NCI-H82 treated with DMSO at 0.1 percent for 48 hours (cell line): ENCODE results near the gene DUSP18.
A peak's percentile ranks its signal among the peaks of the same experiment; 100 is the strongest.
"Not testable (repeated sequence)": the region's sequence is repeated elsewhere in the genome, so short reads cannot be mapped to it uniquely, and the experiment has no call there.

Experiments used
- DNase-seq: peaks from one replicate; lab custom pipeline; 2025; ENCODE audit not compliant: unreplicated experiment; lab: John Stamatoyannopoulos, UW

The DUSP18 gene

DNA sequence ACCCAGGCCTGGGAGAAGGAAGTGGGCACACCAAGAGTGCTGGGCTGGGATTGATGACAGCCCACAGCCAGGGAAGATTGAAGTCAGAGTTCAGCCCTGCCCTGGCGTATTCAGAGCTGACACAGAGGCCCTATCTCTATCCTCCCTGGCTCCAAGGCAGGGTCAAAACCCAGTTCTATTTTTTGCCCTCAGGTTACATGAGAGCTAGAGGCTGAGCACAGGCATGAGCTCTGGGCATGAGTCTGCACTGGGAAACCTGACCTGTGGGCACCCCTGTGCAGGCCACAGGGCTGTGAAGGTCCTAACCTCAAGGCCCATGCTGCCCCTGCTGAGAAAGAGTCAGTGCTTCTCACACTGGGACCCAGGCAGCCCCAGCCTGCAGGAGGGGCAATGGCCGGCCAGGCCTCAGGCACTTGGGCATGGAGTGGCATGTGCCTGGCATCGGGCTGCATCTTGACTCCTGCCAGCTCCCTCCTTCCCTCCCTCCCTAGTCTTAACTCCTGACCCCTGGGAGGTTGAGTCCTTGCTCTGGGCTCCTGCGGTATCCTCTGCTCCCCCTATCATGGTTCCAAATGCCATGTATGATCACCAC, 26.7 kb downstream of the DUSP18 start:
- DNase-seq = no peak

- DNase-seq = no peak
Observed at GRCh38 chr22:30640361-30640760, 27.3 kb downstream of the DUSP18 start.

DNA sequence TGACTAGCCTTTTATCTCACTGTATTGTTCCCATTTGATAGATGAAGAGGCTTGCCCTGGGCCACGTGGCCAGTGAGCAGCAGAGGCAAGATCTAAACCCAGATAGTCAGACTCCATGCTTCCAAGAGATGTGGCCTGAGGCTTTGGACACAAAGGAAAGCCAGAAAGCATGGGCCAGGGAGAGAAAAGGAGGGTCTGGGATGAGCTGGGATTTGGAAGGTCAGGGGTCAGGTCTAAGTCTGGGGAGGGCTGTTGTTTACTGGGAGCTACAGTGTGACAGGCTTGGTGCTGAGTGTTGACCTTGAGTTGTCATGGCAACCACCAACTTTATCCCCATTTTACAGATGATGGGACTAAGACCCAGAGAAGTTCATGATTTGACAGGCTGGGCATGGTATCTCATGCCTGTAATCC, 30.0 kb downstream of the DUSP18 start:
- no peak for DNase-seq

DNA sequence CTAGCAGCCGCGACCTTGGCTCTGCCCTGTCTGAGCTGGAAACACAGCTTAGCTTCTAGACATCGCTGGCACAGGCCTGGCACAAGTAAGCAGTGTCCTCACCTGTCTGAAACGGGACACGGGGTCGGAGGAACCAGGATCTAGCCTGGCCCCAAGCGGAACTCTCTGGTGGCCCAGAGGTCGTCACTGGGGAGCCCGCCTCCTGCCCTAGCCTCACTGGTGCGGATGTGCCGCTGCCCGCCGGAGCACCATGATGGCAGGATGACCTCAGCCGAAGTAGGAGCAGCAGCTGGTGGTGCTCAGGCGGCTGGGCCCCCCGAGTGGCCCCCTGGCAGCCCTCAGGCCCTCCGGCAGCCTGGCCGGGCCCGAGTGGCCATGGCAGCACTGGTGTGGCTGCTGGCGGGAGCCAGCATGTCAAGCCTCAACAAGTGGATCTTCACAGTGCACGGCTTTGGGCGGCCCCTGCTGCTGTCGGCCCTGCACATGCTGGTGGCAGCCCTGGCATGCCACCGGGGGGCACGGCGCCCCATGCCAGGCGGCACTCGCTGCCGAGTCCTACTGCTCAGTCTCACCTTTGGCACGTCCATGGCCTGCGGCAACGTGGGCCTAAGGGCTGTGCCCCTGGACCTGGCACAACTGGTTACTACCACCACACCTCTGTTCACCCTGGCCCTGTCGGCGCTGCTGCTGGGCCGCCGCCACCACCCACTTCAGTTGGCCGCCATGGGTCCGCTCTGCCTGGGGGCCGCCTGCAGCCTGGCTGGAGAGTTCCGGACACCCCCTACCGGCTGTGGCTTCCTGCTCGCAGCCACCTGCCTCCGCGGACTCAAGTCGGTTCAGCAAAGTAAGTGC, 31.2 kb downstream of the DUSP18 start:
- DNase-seq = no peak

GRCh38 chr22:30635273-30636225, 32.1 kb downstream of the DUSP18 start, which contains the start of gene SLC35E4:
TSS of gene SLC35E4 (plus strand) at chr22:30635781. CDS start at chr22:30636451, 670 bp downstream.
- peak; percentile 61 for DNase-seq

DNA sequence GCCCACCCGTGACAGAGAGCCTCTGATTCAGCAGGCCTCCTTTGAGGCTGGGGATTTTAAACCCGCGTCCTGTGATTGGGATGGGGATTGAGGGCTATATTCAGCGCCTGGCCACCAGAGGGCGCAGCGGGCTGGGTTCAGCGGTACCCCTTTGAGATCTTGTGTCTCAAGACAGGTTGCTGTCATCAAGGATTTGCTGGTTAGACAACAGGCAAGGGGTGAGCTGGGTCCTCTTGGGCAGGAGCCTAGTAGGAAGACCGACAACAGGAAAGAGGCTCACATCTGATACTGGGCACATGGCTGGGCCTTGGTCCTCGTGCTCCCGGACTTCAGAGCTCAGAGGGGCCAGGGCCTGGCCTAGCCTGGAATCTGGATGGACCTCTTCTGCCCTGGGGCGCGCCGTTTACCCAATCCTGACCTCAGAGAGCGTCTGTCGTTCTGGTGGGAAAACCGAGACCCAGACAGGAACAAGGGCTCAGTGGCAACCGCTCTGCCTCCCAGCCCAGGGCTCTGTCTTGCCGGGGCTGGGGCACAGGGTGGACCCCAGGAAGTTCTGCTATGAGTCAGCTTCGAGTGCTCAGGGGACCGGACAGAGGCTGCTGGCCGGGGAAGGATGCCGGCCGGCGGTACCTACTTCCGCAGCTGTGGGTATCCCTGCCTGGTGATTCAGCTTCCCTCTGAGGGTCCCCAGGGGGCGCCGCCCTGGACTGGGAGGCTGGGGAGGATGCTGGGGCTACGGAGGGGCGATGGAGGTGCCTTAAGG, 33.0 kb downstream of the DUSP18 start:
- peak; percentile 82 for DNase-seq

DNA sequence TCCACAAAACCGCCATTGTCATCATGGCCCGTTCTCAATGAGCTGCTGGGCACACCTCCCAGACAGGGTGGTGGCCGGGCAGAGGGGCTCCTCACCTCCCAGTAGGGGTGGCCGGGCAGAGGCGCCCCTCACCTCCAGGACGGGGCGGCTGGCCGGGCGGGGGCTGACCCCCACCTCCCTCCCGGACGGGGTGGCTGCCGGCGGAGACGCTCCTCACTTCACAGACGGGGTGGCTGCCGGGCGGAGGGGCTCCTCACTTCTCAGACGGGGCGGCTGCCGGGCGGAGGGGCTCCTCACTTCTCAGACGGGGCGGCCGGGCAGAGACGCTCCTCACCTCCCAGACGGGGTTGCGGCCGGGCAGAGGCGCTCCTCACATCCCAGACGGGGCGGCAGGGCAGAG, 36.2 kb downstream of the DUSP18 start:
- not testable (repeated sequence) for DNase-seq

DNA sequence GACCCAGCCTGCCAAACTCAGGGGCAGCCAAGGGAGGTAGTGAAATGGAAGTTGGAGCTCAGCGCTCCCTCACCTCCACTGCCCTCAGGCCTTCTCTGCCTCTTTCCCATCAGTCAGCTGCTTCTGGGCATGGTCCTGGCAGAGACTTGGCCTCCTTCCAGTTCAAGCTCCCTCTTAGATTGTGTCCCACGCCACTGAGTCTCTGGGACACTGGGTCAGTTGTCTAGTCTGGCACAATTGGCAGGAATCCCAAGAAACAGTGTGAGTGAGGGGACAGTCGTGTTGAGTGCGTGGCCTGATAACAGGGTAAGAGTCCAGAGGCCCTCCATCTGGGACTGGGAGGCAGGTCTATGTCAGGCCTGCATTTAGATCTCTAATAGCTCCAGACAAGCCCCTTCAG, 39.2 kb downstream of the DUSP18 start:
- DNase-seq = no peak

DNA sequence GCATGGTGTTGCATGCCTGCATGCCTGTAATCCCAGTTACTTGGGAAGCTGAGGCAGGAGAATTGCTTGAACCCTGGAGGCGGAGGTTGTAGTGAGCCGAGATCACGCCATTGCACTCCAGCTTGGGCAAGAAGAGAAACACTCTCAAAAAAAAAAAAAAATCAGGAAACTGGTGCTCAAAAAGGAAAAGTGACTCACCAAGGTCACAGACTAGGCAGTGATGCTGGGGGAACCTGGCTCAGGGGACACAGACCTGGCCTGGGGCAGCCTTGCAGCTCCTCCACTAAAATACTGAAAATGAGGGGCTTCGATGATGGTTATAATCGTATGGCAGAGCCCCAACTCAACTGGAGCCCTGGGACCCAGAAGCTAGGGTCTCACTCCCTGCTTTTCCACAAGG, 40.2 kb downstream of the DUSP18 start:
- DNase-seq = no peak

- DNase-seq = no peak
Observed at GRCh38 chr22:30626413-30626812, 41.3 kb downstream of the DUSP18 start.

DNA sequence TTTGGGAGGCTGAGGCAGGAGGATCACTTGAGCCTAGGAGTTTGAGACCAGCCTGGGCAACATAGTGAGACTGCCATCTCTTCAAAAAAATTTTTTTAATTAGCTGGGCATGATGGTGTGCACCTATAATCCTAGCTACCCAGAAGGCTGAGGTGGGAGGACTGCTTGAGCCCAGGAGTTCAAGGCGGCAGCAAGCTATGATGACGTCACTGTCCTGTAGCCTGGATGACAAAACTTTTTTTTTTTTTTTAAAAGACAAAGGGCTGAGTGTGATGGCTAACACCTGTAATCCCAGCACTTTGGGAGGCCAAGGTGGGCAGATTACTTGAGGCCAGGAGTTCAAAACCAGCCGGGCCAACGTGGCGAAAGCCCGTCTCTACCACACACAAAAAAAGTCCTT, 47.8 kb downstream of the DUSP18 start:
- DNase-seq = not testable (repeated sequence)

GRCh38 chr22:30617819-30618218, 49.9 kb downstream of the DUSP18 start:
- DNase-seq = no peak

GRCh38 chr22:30615543-30615954, 52.1 kb downstream of the DUSP18 start:
- DNase-seq = no peak

GRCh38 chr22:30614879-30615278, 52.8 kb downstream of the DUSP18 start:
- no peak for DNase-seq

GRCh38 chr22:30614268-30614667, 53.4 kb downstream of the DUSP18 start:
- no peak for DNase-seq

- DNase-seq = no peak
Observed at GRCh38 chr22:30612789-30613188, 54.9 kb downstream of the DUSP18 start.
